Kidney (tissue), 14 donors: Measurements from ENCODE around the gene ZBP1. TPM values are rescaled to one million over a fixed set of nuclear protein-coding genes. Genes with fewer than 3 reads are reported as not detected.

Experiments used
- DNase-seq, 5 donors: peaks; one replicate each; pipeline ENCODE4 v3.0.0-alpha.2; 2013 to 2020
- FAIRE-seq: peaks from 2 replicates; lab custom pipeline; 2012; peaks lifted over from hg19 to GRCh38; lab: Jason Lieb, UNC
- H3K27ac ChIP-seq, 2 donors: one replicate each; pipeline ENCODE4 v1.7.0; 2013; ENCODE audit warnings: low read depth in 2 of 2, low read length in 2 of 2, inconsistent platforms in 1 of 2
- H3K27me3 ChIP-seq: one replicate; pipeline ENCODE4 v1.7.1; 2013; ENCODE audit warnings: low read length, inconsistent platforms; ENCODE audit not compliant: control insufficient read depth, insufficient read depth
- H3K36me3 ChIP-seq, 3 donors: one replicate each; pipeline versions ENCODE4 v1.7.0 to v1.7.1; 2013; ENCODE audit warnings: low read length in 3 of 3, control low read depth in 1 of 3, inconsistent platforms in 1 of 3; ENCODE audit not compliant: insufficient read depth in 3 of 3, control insufficient read depth in 2 of 3
- H3K4me1 ChIP-seq, 3 donors: one replicate each; pipeline versions ENCODE4 v1.7.0 to v1.7.1; 2013; ENCODE audit warnings: low read length in 3 of 3, inconsistent platforms in 1 of 3, low read depth in 1 of 3; ENCODE audit not compliant: control insufficient read depth in 2 of 3, insufficient read depth in 2 of 3
- H3K4me3 ChIP-seq, 3 donors: one replicate each; pipeline versions ENCODE4 v1.7.0 to v1.8.1; 2013; ENCODE audit warnings: low read length in 3 of 3, control low read depth in 1 of 3, inconsistent platforms in 1 of 3
- H3K9ac ChIP-seq, 3 donors: one replicate each; pipeline versions ENCODE4 v1.7.0 to v1.7.1; 2013; ENCODE audit warnings: low read length in 3 of 3, control low read depth in 1 of 3, inconsistent platforms in 1 of 3
- H3K9me3 ChIP-seq, 3 donors: one replicate each; pipeline versions ENCODE4 v1.7.0 to v1.7.1; 2013; ENCODE audit warnings: low read length in 3 of 3, control low read depth in 1 of 3, inconsistent platforms in 1 of 3; ENCODE audit not compliant: control insufficient read depth in 2 of 3, insufficient read depth in 1 of 3
- CTCF ChIP-seq: IDR thresholded peaks from 3 replicates; pipeline ENCODE4 v1.5.1; 2012; ENCODE audit warnings: mild to moderate bottlenecking, moderate library complexity, borderline replicate concordance; ENCODE audit not compliant: insufficient read depth; ENCODE audit errors: extremely low read depth
- intact Hi-C: fragments of 100-400 bp; cut with DNase I; formaldehyde crosslinking; loops from one replicate; pipeline ENCODE4 v1.11.1; 2022
- polyA plus RNA-seq: library from polyadenylated mRNA; stranded (reverse); fragments of 350-450 nt; fragmentation: Illumina TruSeq; extraction: RNeasy Lipid Tissue Mini Kit (QIAGEN cat#74804); gene quantifications from one replicate; pipeline ENCODE4 v1.2.3, GENCODE V29; 2014; ENCODE audit warnings: low read depth, low replicate concordance; ENCODE audit not compliant: insufficient read depth
- total RNA-seq: library from RNA; stranded (reverse); fragmentation: NEBNext Ultra II Directional; extraction: Animal tissue kit (Norgen Biotek cat#: 25700); gene quantifications from one replicate; pipeline ENCODE4 v1.2.1, GENCODE V29; 2021
- donor health status: control.
- donor health status: control.
- donor health status: control.
- donor health status: control.
- donor health status: control.
- donor health status: DM: yes; HTN: yes; CAD: no.
- donor health status: Normal renal cell carcinoma (clear cell type).

The ZBP1 gene
- total and polyA plus RNA-seq, 2 donors from 2014 or later: 3.7 TPM; not detected in 1

DNA sequence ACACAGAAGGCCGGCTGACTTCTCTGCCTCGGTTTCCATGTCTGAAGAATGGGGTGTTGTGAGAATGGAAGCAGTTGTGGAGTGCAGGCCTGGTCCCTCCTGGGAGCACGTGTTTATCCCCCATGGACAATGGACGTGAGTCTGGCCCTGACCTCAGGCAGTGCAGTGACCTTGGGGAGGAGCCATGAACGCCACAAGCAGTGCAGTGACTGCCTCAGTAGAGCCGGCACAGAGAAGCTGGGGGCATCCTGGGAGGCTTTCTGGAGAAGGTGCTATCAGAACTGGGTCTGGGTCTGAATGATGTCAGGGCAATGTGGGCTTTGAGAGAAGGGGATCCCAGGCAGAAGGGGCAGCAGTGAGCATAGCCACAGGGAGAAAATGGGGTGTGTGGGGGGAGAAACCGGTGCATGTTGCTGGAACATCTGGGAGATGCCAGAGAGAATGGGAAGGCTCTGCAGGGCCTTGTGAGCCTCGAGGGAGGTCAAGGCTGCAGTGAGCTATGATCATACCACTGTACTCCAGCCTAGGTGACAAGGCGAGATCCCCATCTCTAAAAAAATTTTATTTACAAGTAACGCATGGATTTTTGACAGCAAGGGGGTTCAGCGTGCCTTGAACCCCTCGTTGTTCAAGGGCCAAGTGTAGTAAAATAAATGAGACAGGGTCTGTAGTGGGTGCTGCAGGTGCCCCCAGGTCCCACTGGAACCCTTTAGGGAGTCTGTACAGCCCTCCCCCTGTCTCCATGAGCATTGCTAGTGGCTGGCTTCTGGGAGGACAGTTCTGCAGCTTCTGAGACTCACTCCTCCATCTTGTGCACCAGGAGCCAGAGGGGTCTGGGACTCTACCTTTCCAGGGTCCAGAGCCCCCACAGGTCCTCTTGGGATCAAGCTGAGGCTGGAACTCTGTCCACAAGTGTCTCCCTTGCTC, 27.0 kb upstream of the ZBP1 start:
- no peak overlapping the region for H3K4me3 ChIP-seq
- FAIRE-seq (no peak), DNase-seq (peak in 1 of 5 donors; percentile 56)
- no peaks in the 10 kb centered on the region for H3K4me1 ChIP-seq
- no peaks in the 10 kb centered on the region for H3K9me3 ChIP-seq
- H3K36me3 ChIP-seq: peaks cover 0 to 2% (median 0%) of the 10 kb centered on the region in 3 donors
- no peak overlapping the region for H3K27ac ChIP-seq
- intact Hi-C loops: no loop called here
- H3K27me3 ChIP-seq: no peaks in the 10 kb centered on the region
- no peak for TF ChIP-seq CTCF
- H3K9ac ChIP-seq: no peak overlapping the region

DNA sequence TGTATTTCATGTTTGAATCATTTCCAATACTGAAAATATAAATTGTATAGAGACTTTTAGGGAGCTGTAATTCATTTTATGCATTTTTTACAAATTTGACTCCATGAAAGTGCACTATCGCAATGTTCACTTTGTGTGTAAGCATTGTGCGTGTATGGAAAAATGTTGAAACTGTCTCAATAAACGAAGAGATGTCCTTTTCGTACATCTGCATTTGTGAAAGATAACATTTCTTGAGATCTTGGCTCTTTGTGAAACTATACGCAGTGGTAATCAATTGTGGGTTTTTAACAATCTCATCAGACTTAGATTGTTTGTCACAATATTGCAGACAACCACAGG, 18.6 kb upstream of the ZBP1 start:
- H3K4me3 ChIP-seq: no peak overlapping the region
- H3K27ac ChIP-seq: no peak overlapping the region
- H3K9ac ChIP-seq: no peak overlapping the region
- H3K9me3 ChIP-seq: no peaks in the 10 kb centered on the region
- no peaks in the 10 kb centered on the region for H3K36me3 ChIP-seq
- DNase-seq (no peak), FAIRE-seq (no peak)
- intact Hi-C loops: no loop called here
- H3K4me1 ChIP-seq: no peaks in the 10 kb centered on the region
- no peaks in the 10 kb centered on the region for H3K27me3 ChIP-seq
- TF ChIP-seq CTCF: no peak

DNA sequence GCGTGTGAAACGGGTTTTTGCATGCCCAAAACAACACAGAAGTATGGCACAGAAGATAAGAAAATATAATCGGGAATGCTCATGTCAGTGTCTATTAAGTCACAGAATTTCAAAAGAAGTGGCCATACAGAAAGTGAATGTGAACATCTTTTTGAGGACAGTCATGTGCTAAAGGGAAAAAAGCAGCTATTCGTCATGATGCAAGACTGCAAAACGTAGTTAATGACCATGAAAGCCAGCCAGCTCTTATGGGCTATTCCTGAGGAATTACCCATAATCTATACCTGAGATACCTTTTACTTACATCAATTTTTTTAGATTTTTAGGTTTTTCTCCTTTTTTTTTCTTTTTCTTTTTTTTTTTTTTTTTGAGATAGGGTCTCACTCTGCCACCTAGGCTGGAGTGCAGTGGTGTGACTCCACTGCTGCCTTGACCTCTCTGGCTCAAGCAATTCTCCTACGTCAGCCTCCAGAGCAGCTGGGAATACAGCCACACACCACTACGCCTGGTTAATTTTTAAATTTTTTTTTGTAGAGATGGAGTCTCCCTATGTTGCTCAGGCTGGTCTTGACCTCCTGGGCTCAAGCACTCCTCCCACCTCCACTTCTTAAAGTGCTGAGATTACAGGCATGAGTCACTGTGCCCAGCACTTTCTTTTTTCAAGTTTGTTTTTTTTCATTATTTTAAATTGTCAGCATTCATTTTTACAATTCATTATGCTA, 18.1 kb upstream of the ZBP1 start:
- Histone ChIP-seq H3K36me3 (no peaks in the 10 kb centered on the region), H3K4me3 (no peak overlapping the region), H3K27ac (no peak overlapping the region), H3K9me3 (no peaks in the 10 kb centered on the region), H3K4me1 (no peaks in the 10 kb centered on the region), H3K27me3 (no peaks in the 10 kb centered on the region), H3K9ac (no peak overlapping the region)
- intact Hi-C loops: no loop called here
- peak; percentile 92 for FAIRE-seq
- DNase-seq: peak in 2 of 5 donors; percentile 8 to 20
- no peak for TF ChIP-seq CTCF
